Mesendoderm (in vitro differentiated cells): ENCODE measurements around the gene CFAP100.

ENCODE experiments used
- DNase-seq: peaks from one replicate; pipeline ENCODE4 v3.0.0; 2013
- H2AK5ac ChIP-seq: 2 replicates; pipeline ENCODE4 v1.6.1; 2013; ENCODE audit warnings: low read length, inconsistent platforms
- H2BK120ac ChIP-seq: 2 replicates; pipeline ENCODE4 v1.6.1; 2013; ENCODE audit warnings: low read depth, mild to moderate bottlenecking, low read length, moderate library complexity, mixed read lengths
- H2BK15ac ChIP-seq: replicated peaks from 2 replicates; pipeline ENCODE4 v1.6.1; 2013; ENCODE audit warnings: low read depth, mild to moderate bottlenecking, moderate library complexity
- H2BK5ac ChIP-seq: 2 replicates; pipeline ENCODE4 v1.6.1; 2013; ENCODE audit warnings: low read length, inconsistent platforms
- H3K18ac ChIP-seq: 2 replicates; pipeline ENCODE4 v1.6.1; 2013; ENCODE audit warnings: mild to moderate bottlenecking, low read length, mixed read lengths
- H3K23ac ChIP-seq: one replicate; pipeline ENCODE4 v1.6.1; 2013; ENCODE audit warnings: low read length
- H3K27ac ChIP-seq: 2 replicates; pipeline ENCODE4 v1.5.1; 2013; ENCODE audit warnings: low read depth, mild to moderate bottlenecking, inconsistent platforms, low read length, moderate library complexity
- H3K27me3 ChIP-seq: 2 replicates; pipeline ENCODE4 v1.6.1; 2013; ENCODE audit warnings: low read length, control low read depth, mild to moderate bottlenecking, inconsistent platforms; ENCODE audit not compliant: insufficient read depth, poor library complexity
- H3K36me3 ChIP-seq: 2 replicates; pipeline ENCODE4 v1.6.1; 2013; ENCODE audit warnings: low read length, inconsistent platforms; ENCODE audit not compliant: control insufficient read depth, insufficient read depth
- H3K4ac ChIP-seq: one replicate; pipeline ENCODE4 v1.6.1; 2013; ENCODE audit warnings: low read depth, mild to moderate bottlenecking, low read length, moderate library complexity
- H3K4me1 ChIP-seq: 2 replicates; pipeline ENCODE4 v1.6.1; 2013; ENCODE audit warnings: low read depth, low read length, inconsistent platforms; ENCODE audit not compliant: control insufficient read depth
- H3K4me2 ChIP-seq: 2 replicates; pipeline ENCODE4 v1.6.1; 2013; ENCODE audit warnings: low read length
- H3K4me3 ChIP-seq: 2 replicates; pipeline ENCODE4 v1.5.1; 2013; ENCODE audit warnings: mild to moderate bottlenecking, low read length
- H3K56ac ChIP-seq: one replicate; pipeline ENCODE4 v1.6.1; 2013; ENCODE audit warnings: low read length
- H3K79me1 ChIP-seq: 2 replicates; pipeline ENCODE4 v1.6.1; 2013; ENCODE audit warnings: low read length, inconsistent platforms
- H3K79me2 ChIP-seq: 2 replicates; pipeline ENCODE4 v1.6.1; 2013; ENCODE audit warnings: mild to moderate bottlenecking, low read length; ENCODE audit not compliant: control insufficient read depth, insufficient read depth
- H3K9ac ChIP-seq: 2 replicates; pipeline ENCODE4 v1.6.1; 2013; ENCODE audit warnings: low read length, inconsistent platforms
- H4K5ac ChIP-seq: one replicate; pipeline ENCODE4 v1.6.1; 2013; ENCODE audit warnings: low read length
- H4K8ac ChIP-seq: one replicate; pipeline ENCODE4 v1.6.1; 2013; ENCODE audit warnings: low read depth, mild to moderate bottlenecking, control low read depth, low read length, moderate library complexity
- WGBS: extraction: QIAGEN DNeasy Blood & Tissue Kit; methylation state at CpG from one replicate; pipeline ENCODE4 v1.1.7; 2013; ENCODE audit warnings: low lambda C conversion rate, missing lambda C conversion rate; ENCODE audit not compliant: insufficient coverage; ENCODE audit errors: extremely low coverage; 5-methylcytosine and 5-hydroxymethylcytosine counted together

The CFAP100 gene

GRCh38 chr3:126389112-126389793 lies 5.5 kb upstream of the CFAP100 start:
- peak; percentile 97 for DNase-seq
- peak overlapping the region; percentile 79 for H3K18ac ChIP-seq
- H3K27ac ChIP-seq: no peak overlapping the region
- peak overlapping the region; percentile 82 for H3K56ac ChIP-seq
- H2BK120ac ChIP-seq: no peak overlapping the region
- H3K27me3 ChIP-seq: no peaks in the 10 kb centered on the region
- no peak overlapping the region for H2AK5ac ChIP-seq
- H3K79me1 ChIP-seq: no peaks in the 10 kb centered on the region
- no peak overlapping the region for H2BK15ac ChIP-seq
- no peaks in the 10 kb centered on the region for H3K36me3 ChIP-seq
- H2BK5ac ChIP-seq: no peak overlapping the region
- H3K23ac ChIP-seq: no peak overlapping the region
- H3K4me1 ChIP-seq: no peaks in the 10 kb centered on the region
- H3K4me3 ChIP-seq: no peak overlapping the region
- H4K8ac ChIP-seq: no peak overlapping the region
- peak overlapping the region; percentile 37 for H3K4me2 ChIP-seq
- H3K9ac ChIP-seq: peak overlapping the region; percentile 58
- no CpG with 5 or more reads among the region's 58 CpGs for WGBS
- no peaks in the 10 kb centered on the region for H3K79me2 ChIP-seq
- H4K5ac ChIP-seq: no peak overlapping the region
- H3K4ac ChIP-seq: no peak overlapping the region

GRCh38 chr3:126389794-126390146 lies 4.9 kb upstream of the CFAP100 start:
- Histone ChIP-seq H3K4me1 (no peaks in the 10 kb centered on the region), H3K23ac (no peak overlapping the region), H3K36me3 (no peaks in the 10 kb centered on the region), H4K8ac (no peak overlapping the region), H3K4me2 (peak overlapping the region; percentile 6), H4K5ac (no peak overlapping the region), H2BK5ac (no peak overlapping the region), H3K27ac (no peak overlapping the region), H3K79me2 (no peaks in the 10 kb centered on the region), H2AK5ac (no peak overlapping the region), H3K9ac (peak overlapping the region; percentile 58), H3K27me3 (no peaks in the 10 kb centered on the region), H2BK120ac (no peak overlapping the region), H3K79me1 (no peaks in the 10 kb centered on the region), H3K4me3 (no peak overlapping the region), H3K18ac (no peak overlapping the region), H3K4ac (no peak overlapping the region), H3K56ac (peak overlapping the region; percentile 82), H2BK15ac (no peak overlapping the region)
- no peak for DNase-seq
- WGBS: no CpG with 5 or more reads among the region's 17 CpGs

GRCh38 chr3:126390201-126390600 lies 4.5 kb upstream of the CFAP100 start:
- Histone ChIP-seq H3K4me1 (no peaks in the 10 kb centered on the region), H4K5ac (no peak overlapping the region), H2BK15ac (no peak overlapping the region), H4K8ac (no peak overlapping the region), H2BK5ac (no peak overlapping the region), H3K27me3 (no peaks in the 10 kb centered on the region), H3K79me2 (no peaks in the 10 kb centered on the region), H2BK120ac (no peak overlapping the region), H3K23ac (no peak overlapping the region), H3K4me3 (no peak overlapping the region), H3K79me1 (no peaks in the 10 kb centered on the region), H3K56ac (no peak overlapping the region), H3K9ac (no peak overlapping the region), H3K27ac (no peak overlapping the region), H3K36me3 (no peaks in the 10 kb centered on the region), H3K4ac (no peak overlapping the region), H3K18ac (no peak overlapping the region), H3K4me2 (no peak overlapping the region), H2AK5ac (no peak overlapping the region)
- no CpG with 5 or more reads among the region's 15 CpGs for WGBS
- no peak for DNase-seq

DNA sequence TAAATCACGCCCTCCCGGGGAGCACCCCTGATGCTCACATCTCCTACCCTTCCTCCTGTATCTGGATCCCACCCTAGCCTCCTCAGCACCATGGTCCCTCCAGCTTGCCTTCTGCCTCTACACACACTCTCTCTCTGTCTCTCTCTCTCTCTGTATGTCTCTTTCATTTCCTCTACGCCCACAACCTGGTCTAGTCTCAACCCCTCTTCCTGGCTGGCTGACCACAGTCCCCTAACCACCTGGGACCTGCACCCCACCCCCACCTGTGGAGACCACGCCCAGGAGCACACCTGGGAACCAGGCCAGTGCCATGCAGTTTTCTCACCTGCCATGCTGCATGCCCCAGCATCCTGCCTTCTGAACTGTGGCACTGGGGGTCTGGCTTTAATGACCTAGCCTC lies 4.0 kb upstream of the CFAP100 start:
- Histone ChIP-seq H3K56ac (no peak overlapping the region), H3K79me2 (no peaks in the 10 kb centered on the region), H2BK5ac (no peak overlapping the region), H3K27me3 (no peaks in the 10 kb centered on the region), H4K5ac (no peak overlapping the region), H3K27ac (no peak overlapping the region), H3K18ac (no peak overlapping the region), H2AK5ac (no peak overlapping the region), H2BK120ac (no peak overlapping the region), H3K4me1 (no peaks in the 10 kb centered on the region), H2BK15ac (no peak overlapping the region), H3K4me2 (no peak overlapping the region), H4K8ac (no peak overlapping the region), H3K9ac (no peak overlapping the region), H3K4ac (no peak overlapping the region), H3K79me1 (no peaks in the 10 kb centered on the region), H3K23ac (no peak overlapping the region), H3K36me3 (no peaks in the 10 kb centered on the region), H3K4me3 (no peak overlapping the region)
- no peak for DNase-seq
- WGBS: no CpG with 5 or more reads among the region's 4 CpGs

DNA sequence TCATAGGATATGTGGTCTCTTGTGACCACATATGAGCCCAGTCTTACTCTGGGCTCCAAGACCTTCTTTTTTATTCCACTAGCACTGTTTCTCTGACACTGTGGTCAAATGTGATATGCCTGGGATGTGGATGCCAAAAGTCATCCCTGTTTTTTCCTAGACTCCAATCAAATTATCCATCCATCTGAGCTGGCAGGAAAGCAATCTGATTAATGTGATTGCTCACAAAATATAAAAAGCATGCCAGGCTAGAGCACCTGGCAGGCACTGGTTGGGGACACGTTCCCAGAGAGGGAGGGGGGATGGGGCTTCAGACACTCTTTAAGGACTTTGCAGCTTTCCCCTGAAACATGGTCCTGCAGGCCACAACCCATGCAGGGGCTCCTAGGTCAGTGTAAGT lies 3.1 kb upstream of the CFAP100 start:
- Histone ChIP-seq H2AK5ac (no peak overlapping the region), H3K36me3 (no peaks in the 10 kb centered on the region), H3K27me3 (no peaks in the 10 kb centered on the region), H4K8ac (no peak overlapping the region), H3K4me2 (no peak overlapping the region), H2BK120ac (no peak overlapping the region), H4K5ac (no peak overlapping the region), H3K9ac (no peak overlapping the region), H3K56ac (no peak overlapping the region), H3K4ac (no peak overlapping the region), H3K79me2 (no peaks in the 10 kb centered on the region), H3K4me3 (no peak overlapping the region), H2BK5ac (no peak overlapping the region), H3K23ac (no peak overlapping the region), H3K79me1 (no peaks in the 10 kb centered on the region), H2BK15ac (no peak overlapping the region), H3K18ac (no peak overlapping the region), H3K27ac (no peak overlapping the region), H3K4me1 (no peaks in the 10 kb centered on the region)
- WGBS: no CpG with 5 or more reads among the region's 1 CpG
- no peak for DNase-seq

DNA sequence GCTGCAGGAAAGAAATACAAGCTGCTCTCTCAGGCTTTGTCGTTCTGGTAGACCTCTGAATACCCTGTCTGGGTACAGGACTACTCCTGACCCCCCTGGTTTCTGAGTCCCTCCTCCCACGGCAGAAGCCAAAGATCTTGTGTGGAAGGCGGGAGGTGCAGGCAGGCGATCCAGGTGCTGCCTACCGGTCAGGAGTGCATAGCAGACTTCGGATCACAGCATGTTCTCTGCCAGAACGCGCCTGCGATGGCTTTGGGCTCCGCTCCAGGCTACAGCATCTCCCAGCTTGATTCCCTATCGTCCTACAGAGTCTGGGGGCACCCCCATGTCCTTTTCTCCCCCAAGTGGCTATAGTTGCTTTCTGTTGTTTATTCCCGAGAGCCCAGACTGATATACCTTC lies 2.5 kb upstream of the CFAP100 start:
- Histone ChIP-seq H3K79me1 (no peaks in the 10 kb centered on the region), H4K8ac (no peak overlapping the region), H3K9ac (no peak overlapping the region), H4K5ac (no peak overlapping the region), H3K36me3 (no peaks in the 10 kb centered on the region), H3K27me3 (no peaks in the 10 kb centered on the region), H2BK5ac (no peak overlapping the region), H3K56ac (no peak overlapping the region), H3K4me1 (no peaks in the 10 kb centered on the region), H3K23ac (no peak overlapping the region), H2BK15ac (no peak overlapping the region), H2AK5ac (no peak overlapping the region), H3K4ac (no peak overlapping the region), H2BK120ac (no peak overlapping the region), H3K4me3 (no peak overlapping the region), H3K4me2 (no peak overlapping the region), H3K27ac (no peak overlapping the region), H3K18ac (no peak overlapping the region), H3K79me2 (no peaks in the 10 kb centered on the region)
- WGBS: no CpG with 5 or more reads among the region's 12 CpGs
- no peak for DNase-seq
